CD1c-positive myeloid dendritic cell (primary cell): ENCODE measurements around the gene RNF146.
"Not testable (repeated sequence)": the region's sequence is repeated elsewhere in the genome, so short reads cannot be mapped to it uniquely, and the experiment has no call there.

ENCODE experiments used
- DNase-seq: peaks from one replicate; pipeline ENCODE4 v3.0.0-alpha.2; 2016; ENCODE audit errors: extremely low spot score

The RNF146 gene

GRCh38 chr6:127288705-127289104 is 22.0 kb downstream of the RNF146 start:
- DNase-seq: no peak

- DNase-seq: no peak
Observed at GRCh38 chr6:127289934-127290333, 23.3 kb downstream of the RNF146 start.

GRCh38 chr6:127290391-127291265 is 24.0 kb downstream of the RNF146 start:
- DNase-seq: no peak

GRCh38 chr6:127291495-127291894 is 24.8 kb downstream of the RNF146 start:
- no peak for DNase-seq

- DNase-seq: no peak
Observed at GRCh38 chr6:127297502-127298070, 30.9 kb downstream of the RNF146 start.

GRCh38 chr6:127298475-127298874 is 31.8 kb downstream of the RNF146 start:
- no peak for DNase-seq

- DNase-seq: no peak
Observed at GRCh38 chr6:127299522-127300240, 33.0 kb downstream of the RNF146 start.

- no peak for DNase-seq
Observed at GRCh38 chr6:127300411-127300810, 33.7 kb downstream of the RNF146 start.

GRCh38 chr6:127301199-127301700 is 34.6 kb downstream of the RNF146 start:
- peak; percentile 6 for DNase-seq

GRCh38 chr6:127302728-127303660 is 36.3 kb downstream of the RNF146 start:
- DNase-seq: peak; percentile 81

GRCh38 chr6:127303917-127304316 is 37.3 kb downstream of the RNF146 start:
- no peak for DNase-seq

- no peak for DNase-seq
Observed at GRCh38 chr6:127305741-127306140, 39.1 kb downstream of the RNF146 start.

- peak; percentile 73 for DNase-seq
Observed at GRCh38 chr6:127317388-127318128, 50.9 kb downstream of the RNF146 start.

- no peak for DNase-seq
Observed at GRCh38 chr6:127319686-127320085, 53.0 kb downstream of the RNF146 start.

- no peak for DNase-seq
Observed at GRCh38 chr6:127328043-127328609, 61.5 kb downstream of the RNF146 start.

GRCh38 chr6:127331256-127331655 is 64.6 kb downstream of the RNF146 start:
- DNase-seq: not testable (repeated sequence)

- no peak for DNase-seq
Observed at GRCh38 chr6:127332383-127332961, 65.8 kb downstream of the RNF146 start.
